ENCODE data around the gene ARHGAP23. TPM values are rescaled to one million over a fixed set of nuclear protein-coding genes. Genes with fewer than 3 reads are reported as not detected.

The ARHGAP23 gene
- polyA plus RNA-seq, 1 donor (not counting 4 experiments of a cell fraction or from before 2014, with no cell fraction given): 6.1 TPM

- Histone ChIP-seq H3K4me1 (ENCODE audit: control insufficient read depth, extremely low read depth, insufficient read depth, low read length) (peaks cover 63% of the 10 kb centered on the region), H3K9me1 (ENCODE audit: control insufficient read depth, extremely low read depth, insufficient read depth, low read length) (peaks cover 2% of the 10 kb centered on the region), H2AFZ (ENCODE audit: control insufficient read depth, low read length) (no peak overlapping the region), H3K4me2 (ENCODE audit: control insufficient read depth, extremely low read depth, insufficient read depth, low read depth, low read length) (peak overlapping the region; percentile 93), H3K4me3 (ENCODE audit: control insufficient read depth in 2 of 3, extremely low read depth in 1 of 3, insufficient read depth in 2 of 3, low read depth in 1 of 3, low read length in 3 of 3) (peak overlapping the region; percentile 36 to 77 (median 77)), H3K9ac (ENCODE audit: control insufficient read depth, extremely low read depth, insufficient read depth, low read length) (peak overlapping the region; percentile 74), H3K27ac (ENCODE audit: control insufficient read depth, insufficient read depth, low read length) (peak overlapping the region; percentile 55), H3K36me3 (ENCODE audit: control insufficient read depth in 2 of 2, extremely low read depth in 1 of 2, insufficient read depth in 2 of 2, low read length in 2 of 2) (peaks cover 7 to 19% of the 10 kb centered on the region in 2 experiments), H3K9me3 (ENCODE audit: control insufficient read depth, low read depth, low read length) (no peaks in the 10 kb centered on the region), H3K27me3 (ENCODE audit: control insufficient read depth, extremely low read depth, insufficient read depth, low read length) (no peaks in the 10 kb centered on the region), H3K79me2 (ENCODE audit: control insufficient read depth, insufficient read depth, low read length) (peaks cover 15% of the 10 kb centered on the region), H4K20me1 (ENCODE audit: control insufficient read depth, extremely low read depth, insufficient read depth, low read length) (peaks cover 12% of the 10 kb centered on the region)
- no peak for FAIRE-seq
- no peak for DNase-seq (ENCODE audit: low read depth, low spot score)
- TF ChIP-seq EZH2 (IDR thresholded peaks at IDR 0.05; ENCODE audit: low read length): no peak
- TF ChIP-seq, protein P1, sequence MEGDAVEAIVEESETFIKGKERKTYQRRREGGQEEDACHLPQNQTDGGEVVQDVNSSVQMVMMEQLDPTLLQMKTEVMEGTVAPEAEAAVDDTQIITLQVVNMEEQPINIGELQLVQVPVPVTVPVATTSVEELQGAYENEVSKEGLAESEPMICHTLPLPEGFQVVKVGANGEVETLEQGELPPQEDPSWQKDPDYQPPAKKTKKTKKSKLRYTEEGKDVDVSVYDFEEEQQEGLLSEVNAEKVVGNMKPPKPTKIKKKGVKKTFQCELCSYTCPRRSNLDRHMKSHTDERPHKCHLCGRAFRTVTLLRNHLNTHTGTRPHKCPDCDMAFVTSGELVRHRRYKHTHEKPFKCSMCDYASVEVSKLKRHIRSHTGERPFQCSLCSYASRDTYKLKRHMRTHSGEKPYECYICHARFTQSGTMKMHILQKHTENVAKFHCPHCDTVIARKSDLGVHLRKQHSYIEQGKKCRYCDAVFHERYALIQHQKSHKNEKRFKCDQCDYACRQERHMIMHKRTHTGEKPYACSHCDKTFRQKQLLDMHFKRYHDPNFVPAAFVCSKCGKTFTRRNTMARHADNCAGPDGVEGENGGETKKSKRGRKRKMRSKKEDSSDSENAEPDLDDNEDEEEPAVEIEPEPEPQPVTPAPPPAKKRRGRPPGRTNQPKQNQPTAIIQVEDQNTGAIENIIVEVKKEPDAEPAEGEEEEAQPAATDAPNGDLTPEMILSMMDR (optimal IDR thresholded peaks at IDR 0.05 in 1 of 3, IDR thresholded peaks at IDR 0.05 in 1 of 3, conservative IDR thresholded peaks at IDR 0.05 in 1 of 3; ENCODE audit: extremely low read depth in 1 of 3, insufficient read depth in 2 of 3, low read length in 3 of 3): no peak
- dilution Hi-C loops (cut with MboI; ENCODE audit: extremely low pct_ligation_motif_present, low sequenced_read_pairs): no loop called here
Observed at GRCh38 chr17:38453951-38454421, 25.7 kb downstream of the ARHGAP23 start.

DNA sequence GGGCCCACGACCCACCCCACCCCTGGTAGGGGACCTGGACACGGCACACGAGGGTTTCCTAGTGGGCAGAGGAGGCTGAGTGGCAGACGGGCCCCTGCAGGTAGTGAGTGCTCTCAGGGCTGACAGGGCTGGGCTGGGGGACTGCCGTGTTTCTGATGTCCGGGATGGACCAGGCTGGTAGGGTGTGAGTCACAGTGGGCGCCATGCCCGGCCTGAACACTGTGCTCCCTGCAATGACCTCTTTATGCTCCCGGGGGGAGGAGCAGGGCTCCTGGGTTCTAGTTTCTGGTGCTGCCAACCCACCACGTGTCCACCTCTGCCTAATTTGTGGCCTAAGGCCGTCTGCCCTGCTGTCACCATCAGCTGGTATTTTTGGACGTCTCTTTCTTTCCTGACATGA lies 26.3 kb downstream of the ARHGAP23 start:
- Histone ChIP-seq H3K9me1 (ENCODE audit: control insufficient read depth, extremely low read depth, insufficient read depth, low read length) (peaks cover 2% of the 10 kb centered on the region), H3K4me1 (ENCODE audit: control insufficient read depth, extremely low read depth, insufficient read depth, low read length) (peaks cover 58% of the 10 kb centered on the region), H2AFZ (ENCODE audit: control insufficient read depth, low read length) (no peak overlapping the region), H3K36me3 (ENCODE audit: control insufficient read depth in 2 of 2, extremely low read depth in 1 of 2, insufficient read depth in 2 of 2, low read length in 2 of 2) (peaks cover 11 to 25% of the 10 kb centered on the region in 2 experiments), H3K27ac (ENCODE audit: control insufficient read depth, insufficient read depth, low read length) (peak overlapping the region; percentile 55), H3K79me2 (ENCODE audit: control insufficient read depth, insufficient read depth, low read length) (peaks cover 15% of the 10 kb centered on the region), H3K4me2 (ENCODE audit: control insufficient read depth, extremely low read depth, insufficient read depth, low read depth, low read length) (peak overlapping the region; percentile 93), H4K20me1 (ENCODE audit: control insufficient read depth, extremely low read depth, insufficient read depth, low read length) (peaks cover 13% of the 10 kb centered on the region), H3K4me3 (ENCODE audit: control insufficient read depth in 2 of 3, extremely low read depth in 1 of 3, insufficient read depth in 2 of 3, low read depth in 1 of 3, low read length in 3 of 3) (peak overlapping the region; percentile 36 to 77 (median 77)), H3K9ac (ENCODE audit: control insufficient read depth, extremely low read depth, insufficient read depth, low read length) (peak overlapping the region; percentile 74), H3K9me3 (ENCODE audit: control insufficient read depth, low read depth, low read length) (no peaks in the 10 kb centered on the region), H3K27me3 (ENCODE audit: control insufficient read depth, extremely low read depth, insufficient read depth, low read length) (no peaks in the 10 kb centered on the region)
- no peak for TF ChIP-seq EZH2 (IDR thresholded peaks at IDR 0.05; ENCODE audit: low read length)
- TF ChIP-seq, protein P1 (optimal IDR thresholded peaks at IDR 0.05 in 1 of 3, IDR thresholded peaks at IDR 0.05 in 1 of 3, conservative IDR thresholded peaks at IDR 0.05 in 1 of 3; ENCODE audit: extremely low read depth in 1 of 3, insufficient read depth in 2 of 3, low read length in 3 of 3): no peak
- dilution Hi-C loops (cut with MboI; ENCODE audit: extremely low pct_ligation_motif_present, low sequenced_read_pairs): no loop called here
- no peak for FAIRE-seq
- no peak for DNase-seq (ENCODE audit: low read depth, low spot score)

All from keratinocyte (primary cell).